Prostate gland (tissue), 2 donors: ENCODE data around the gene ERVFRD-1.

Experiments used
- POLR2A ChIP-seq: fragments of 450-650 bp; IDR thresholded peaks from one replicate; pipeline ENCODE4 v1.6.1; 2016; ENCODE audit warnings: antibody characterized with exemption, mild to moderate bottlenecking
- POLR2AphosphoS5 ChIP-seq: sonication (generic); formaldehyde crosslinking; IDR thresholded peaks from one replicate; pipeline ENCODE4 v1.6.1; 2017; ENCODE audit warnings: antibody characterized with exemption
- TF ChIP-seq, protein P1 (sequence below), 4 experiments: fragments of 200-600 bp in 2 of 4; fragments of 450-650 bp in 2 of 4; sonication (generic) in 2 of 4; IDR thresholded peaks; 1 replicate in 3 of 4; 2 replicates in 1 of 4; pipeline ENCODE4 v1.5.1; 2016 to 2019; ENCODE audit warnings: antibody characterized with exemption in 4 of 4, mild to moderate bottlenecking in 2 of 4, moderate library complexity in 2 of 4

DNA sequence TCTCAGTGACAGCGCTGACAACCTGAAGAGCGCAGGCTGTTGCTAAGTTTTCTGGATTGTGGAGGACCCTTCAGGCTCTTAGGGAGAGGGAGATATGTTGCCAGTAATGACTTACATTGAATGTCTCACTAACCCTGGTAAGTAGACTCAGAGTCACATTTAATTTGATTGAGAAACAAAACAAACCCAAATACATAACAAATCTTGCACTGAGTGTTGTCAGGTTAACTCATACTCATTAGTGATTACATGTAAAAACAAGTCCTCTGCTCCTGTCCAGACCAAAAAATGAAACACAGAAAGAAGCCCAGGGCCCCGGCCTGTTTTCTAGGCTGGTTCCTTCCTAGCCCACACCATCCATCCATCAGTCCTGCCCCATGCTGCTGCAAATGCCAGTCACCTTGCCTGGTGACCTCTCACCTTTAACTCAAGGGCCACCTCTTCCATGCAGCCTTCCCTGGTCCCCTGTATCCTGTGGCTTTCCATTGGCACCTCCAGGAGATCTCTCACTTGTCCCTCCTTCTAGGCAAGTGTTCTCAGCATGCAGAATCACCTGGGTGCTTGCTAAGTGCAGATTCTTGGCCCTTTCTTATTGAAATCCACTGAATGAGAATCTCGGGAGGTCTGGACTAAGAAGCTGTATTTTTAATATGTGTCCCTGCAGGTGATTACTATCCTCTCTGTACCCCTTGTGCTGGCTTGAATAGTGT lies 34.7 kb upstream of the ERVFRD-1 start:
- TF ChIP-seq, protein P1, sequence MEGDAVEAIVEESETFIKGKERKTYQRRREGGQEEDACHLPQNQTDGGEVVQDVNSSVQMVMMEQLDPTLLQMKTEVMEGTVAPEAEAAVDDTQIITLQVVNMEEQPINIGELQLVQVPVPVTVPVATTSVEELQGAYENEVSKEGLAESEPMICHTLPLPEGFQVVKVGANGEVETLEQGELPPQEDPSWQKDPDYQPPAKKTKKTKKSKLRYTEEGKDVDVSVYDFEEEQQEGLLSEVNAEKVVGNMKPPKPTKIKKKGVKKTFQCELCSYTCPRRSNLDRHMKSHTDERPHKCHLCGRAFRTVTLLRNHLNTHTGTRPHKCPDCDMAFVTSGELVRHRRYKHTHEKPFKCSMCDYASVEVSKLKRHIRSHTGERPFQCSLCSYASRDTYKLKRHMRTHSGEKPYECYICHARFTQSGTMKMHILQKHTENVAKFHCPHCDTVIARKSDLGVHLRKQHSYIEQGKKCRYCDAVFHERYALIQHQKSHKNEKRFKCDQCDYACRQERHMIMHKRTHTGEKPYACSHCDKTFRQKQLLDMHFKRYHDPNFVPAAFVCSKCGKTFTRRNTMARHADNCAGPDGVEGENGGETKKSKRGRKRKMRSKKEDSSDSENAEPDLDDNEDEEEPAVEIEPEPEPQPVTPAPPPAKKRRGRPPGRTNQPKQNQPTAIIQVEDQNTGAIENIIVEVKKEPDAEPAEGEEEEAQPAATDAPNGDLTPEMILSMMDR (IDR thresholded peaks at IDR 0.05): no peak
- TF ChIP-seq POLR2AphosphoS5: no peak
- TF ChIP-seq POLR2A: no peak
